GM06990 (cell line): Measurements from ENCODE around the gene ADORA1.

Experiments used
- DNase-seq: peaks from one replicate; pipeline ENCODE4 v3.0.0-alpha.2; 2011; ENCODE audit not compliant: insufficient read length; ENCODE audit errors: extremely low read depth
- H3K27me3 ChIP-seq: replicated peaks from 2 replicates; pipeline ENCODE4 v1.6.0; 2011; ENCODE audit warnings: low read length; ENCODE audit not compliant: control insufficient read depth, insufficient read depth
- H3K36me3 ChIP-seq: 2 replicates; pipeline ENCODE4 v1.5.1; 2011; ENCODE audit warnings: low read length; ENCODE audit not compliant: control insufficient read depth, insufficient read depth
- H3K4me3 ChIP-seq: replicated peaks from 2 replicates; pipeline ENCODE4 v1.5.1; 2011; ENCODE audit warnings: low read depth, mild to moderate bottlenecking, control low read depth, low read length
- CTCF ChIP-seq: IDR thresholded peaks from 2 replicates; pipeline ENCODE4 v1.5.1; 2011; ENCODE audit warnings: low read length, control low read depth, mild to moderate bottlenecking, inconsistent platforms; ENCODE audit not compliant: insufficient read depth, poor library complexity, severe bottlenecking

Gene ADORA1

GRCh38 chr1:203131548-203132200, 4.1 kb downstream of the ADORA1 start:
- Histone ChIP-seq H3K4me3 (no peak overlapping the region), H3K27me3 (peaks cover 4% of the 10 kb centered on the region), H3K36me3 (no peaks in the 10 kb centered on the region)
- TF ChIP-seq CTCF, result no peak
- DNase-seq, result no peak

GRCh38 chr1:203133970-203134725, 6.6 kb downstream of the ADORA1 start:
- TF ChIP-seq CTCF, result no peak
- no peaks in the 10 kb centered on the region for H3K36me3 ChIP-seq
- H3K27me3 ChIP-seq, result peaks cover 4% of the 10 kb centered on the region
- no peak overlapping the region for H3K4me3 ChIP-seq
- no peak for DNase-seq

- Histone ChIP-seq H3K36me3 (no peaks in the 10 kb centered on the region), H3K27me3 (peaks cover 2% of the 10 kb centered on the region), H3K4me3 (no peak overlapping the region)
- DNase-seq, result no peak
- TF ChIP-seq CTCF, result no peak
Observed at GRCh38 chr1:203135636-203136305, 8.2 kb downstream of the ADORA1 start.

GRCh38 chr1:203136409-203137042, 9.0 kb downstream of the ADORA1 start:
- Histone ChIP-seq H3K36me3 (no peaks in the 10 kb centered on the region), H3K4me3 (no peak overlapping the region), H3K27me3 (peaks cover 6% of the 10 kb centered on the region)
- DNase-seq, result no peak
- no peak for TF ChIP-seq CTCF

GRCh38 chr1:203137324-203137723, 9.8 kb downstream of the ADORA1 start:
- Histone ChIP-seq H3K36me3 (no peaks in the 10 kb centered on the region), H3K4me3 (no peak overlapping the region), H3K27me3 (peaks cover 6% of the 10 kb centered on the region)
- no peak for DNase-seq
- TF ChIP-seq CTCF, result no peak
